HEK293 (cell line): ENCODE data around the gene CSNK2A2.

Experiments
- CTCF ChIA-PET: fragments of 350-600 bp; formaldehyde crosslinking; extraction: SDS; loops from one replicate; lab custom pipeline; 2021; ENCODE audit warnings: antibody characterized with exemption; lab: Yijun Ruan, JAX
- POLR2A ChIA-PET: fragments of 300-600 bp; formaldehyde crosslinking; extraction: SDS; loops from one replicate; lab custom pipeline; 2020; ENCODE audit warnings: antibody characterized with exemption, inconsistent platforms; lab: Yijun Ruan, JAX
- H3K27ac ChIP-seq: fragments of 200-500 bp; sonication (Bioruptor generic); 2 replicates; pipeline ENCODE4 v1.5.1; 2014; ENCODE audit warnings: low read depth, low read length, control low read depth, inconsistent platforms; ENCODE audit errors: extremely low read depth
- H3K36me3 ChIP-seq, 2 experiments: fragments of 200-500 bp in 1 of 2; sonication (Bioruptor generic) in 1 of 2; 1 replicate in 1 of 2; 2 replicates in 1 of 2; pipeline ENCODE4 v1.5.1; 2014 to 2017; ENCODE audit warnings: inconsistent platforms in 2 of 2, low read length in 2 of 2; ENCODE audit not compliant: control insufficient read depth in 2 of 2, insufficient read depth in 1 of 2
- H3K4me1 ChIP-seq: fragments of 200-500 bp; sonication (Bioruptor generic); 2 replicates; pipeline ENCODE4 v1.5.1; 2014; ENCODE audit warnings: mild to moderate bottlenecking, low read length, inconsistent platforms; ENCODE audit not compliant: control insufficient read depth, insufficient read depth
- H3K4me3 ChIP-seq: 2 replicates; pipeline ENCODE4 v1.5.1; 2011; ENCODE audit warnings: low read depth, mild to moderate bottlenecking, control low read depth, low read length, moderate library complexity
- H3K9me3 ChIP-seq: fragments of 200-500 bp; sonication (Bioruptor generic); 2 replicates; pipeline ENCODE4 v1.5.1; 2014; ENCODE audit warnings: low read depth, low read length, inconsistent platforms; ENCODE audit not compliant: control insufficient read depth, insufficient read depth
- ELK4 ChIP-seq: IDR thresholded peaks from 2 replicates; pipeline ENCODE4 v1.6.1; 2011; ENCODE audit warnings: mild to moderate bottlenecking, low read depth, low read length, borderline replicate concordance
- GLIS2 ChIP-seq: fragments of 450-650 bp; formaldehyde crosslinking; IDR thresholded peaks from 2 replicates; pipeline ENCODE4 v1.5.1; 2016; ENCODE audit warnings: missing biosample characterization, missing genetic modification characterization
- KLF10 ChIP-seq: fragments of 450-650 bp; IDR thresholded peaks from 2 replicates; pipeline ENCODE4 v1.5.1; 2018; ENCODE audit warnings: missing biosample characterization, mild to moderate bottlenecking, missing genetic modification characterization
- REST ChIP-seq: fragments of 450-650 bp; formaldehyde crosslinking; IDR thresholded peaks from 2 replicates; pipeline ENCODE4 v1.5.1; 2016; ENCODE audit warnings: missing biosample characterization, missing genetic modification characterization
- SETDB1 ChIP-seq: IDR thresholded peaks from one replicate; pipeline ENCODE4 v1.6.1; 2017; ENCODE audit warnings: mild to moderate bottlenecking, low read length, moderate library complexity, mixed read lengths; ENCODE audit not compliant: insufficient read length
- TRIM28 ChIP-seq: IDR thresholded peaks from 2 replicates; pipeline ENCODE4 v1.6.1; 2011; ENCODE audit warnings: low read length, control low read depth, borderline replicate concordance
- ZBTB7A ChIP-seq: fragments of 450-650 bp; formaldehyde crosslinking; IDR thresholded peaks from 2 replicates; pipeline ENCODE4 v1.5.1; 2016; ENCODE audit warnings: low read depth, missing biosample characterization, missing genetic modification characterization
- ZEB2 ChIP-seq: fragments of 450-650 bp; formaldehyde crosslinking; IDR thresholded peaks from 2 replicates; pipeline ENCODE4 v1.5.1; 2016; ENCODE audit warnings: missing biosample characterization, missing genetic modification characterization
- ZFHX2 ChIP-seq: fragments of 450-650 bp; formaldehyde crosslinking; conservative IDR thresholded peaks from 2 replicates; pipeline ENCODE4 v1.5.1; 2016; ENCODE audit warnings: missing biosample characterization, missing genetic modification characterization
- ZNF202 ChIP-seq: fragments of 450-650 bp; formaldehyde crosslinking; IDR thresholded peaks from 2 replicates; pipeline ENCODE4 v1.5.1; 2016; ENCODE audit warnings: missing biosample characterization, missing genetic modification characterization, borderline replicate concordance
- ZNF23 ChIP-seq: fragments of 450-650 bp; formaldehyde crosslinking; IDR thresholded peaks from 2 replicates; pipeline ENCODE4 v1.5.1; 2016; ENCODE audit warnings: missing biosample characterization, missing genetic modification characterization, borderline replicate concordance
- ZNF501 ChIP-seq: fragments of 450-650 bp; formaldehyde crosslinking; IDR thresholded peaks from 2 replicates; pipeline ENCODE4 v1.5.1; 2016; ENCODE audit warnings: missing biosample characterization, missing genetic modification characterization
- ZNF571 ChIP-seq: fragments of 450-650 bp; formaldehyde crosslinking; IDR thresholded peaks from 2 replicates; pipeline ENCODE4 v1.5.0; 2017; ENCODE audit warnings: missing biosample characterization, missing genetic modification characterization
- ZNF623 ChIP-seq: fragments of 450-650 bp; formaldehyde crosslinking; IDR thresholded peaks from 2 replicates; pipeline ENCODE4 v1.5.1; 2016; ENCODE audit warnings: missing biosample characterization, missing genetic modification characterization
- ZNF658 ChIP-seq: fragments of 450-650 bp; formaldehyde crosslinking; IDR thresholded peaks from 2 replicates; pipeline ENCODE4; 2016; ENCODE audit warnings: missing biosample characterization, missing genetic modification characterization
- ZNF692 ChIP-seq: fragments of 450-650 bp; formaldehyde crosslinking; IDR thresholded peaks from 2 replicates; pipeline ENCODE4 v1.5.1; 2016; ENCODE audit warnings: missing biosample characterization, missing genetic modification characterization
- ZNF707 ChIP-seq: fragments of 450-650 bp; formaldehyde crosslinking; IDR thresholded peaks from 2 replicates; pipeline ENCODE4 v1.5.1; 2016; ENCODE audit warnings: missing biosample characterization, missing genetic modification characterization
- TF ChIP-seq, protein P1 (sequence below): fragments of 450-650 bp; formaldehyde crosslinking; IDR thresholded peaks from 2 replicates; pipeline ENCODE4 v1.5.1; 2016; ENCODE audit warnings: missing biosample characterization, missing genetic modification characterization

The CSNK2A2 gene

GRCh38 chr16:58138852-58139251, 59.1 kb downstream of the CSNK2A2 start:
- H3K9me3 ChIP-seq = no peaks in the 10 kb centered on the region
- POLR2A ChIA-PET = no interaction called here
- no peak overlapping the region for H3K4me3 ChIP-seq
- no peaks in the 10 kb centered on the region for H3K36me3 ChIP-seq
- TF ChIP-seq ZFHX2 (no peak), TRIM28 (no peak), ZNF707 (no peak), ELK4 (no peak), KLF10 (no peak), ZNF23 (tag by site-specific recombination) (no peak), ZNF658 (tag by site-specific recombination) (no peak), REST (tag by site-specific recombination) (no peak), GLIS2 (tag by site-specific recombination) (no peak), ZNF571 (tag by site-specific recombination) (no peak), ZNF623 (tag by site-specific recombination) (no peak), ZBTB7A (tag by site-specific recombination) (no peak), ZEB2 (no peak), ZNF501 (no peak), ZNF202 (tag by site-specific recombination) (no peak)
- TF ChIP-seq, protein P1, sequence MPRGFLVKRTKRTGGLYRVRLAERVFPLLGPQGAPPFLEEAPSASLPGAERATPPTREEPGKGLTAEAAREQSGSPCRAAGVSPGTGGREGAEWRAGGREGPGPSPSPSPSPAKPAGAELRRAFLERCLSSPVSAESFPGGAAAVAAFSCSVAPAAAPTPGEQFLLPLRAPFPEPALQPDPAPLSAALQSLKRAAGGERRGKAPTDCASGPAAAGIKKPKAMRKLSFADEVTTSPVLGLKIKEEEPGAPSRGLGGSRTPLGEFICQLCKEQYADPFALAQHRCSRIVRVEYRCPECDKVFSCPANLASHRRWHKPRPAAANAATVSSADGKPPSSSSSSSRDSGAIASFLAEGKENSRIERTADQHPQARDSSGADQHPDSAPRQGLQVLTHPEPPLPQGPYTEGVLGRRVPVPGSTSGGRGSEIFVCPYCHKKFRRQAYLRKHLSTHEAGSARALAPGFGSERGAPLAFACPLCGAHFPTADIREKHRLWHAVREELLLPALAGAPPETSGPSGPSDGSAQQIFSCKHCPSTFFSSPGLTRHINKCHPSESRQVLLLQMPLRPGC = no peak
- H3K4me1 ChIP-seq = no peaks in the 10 kb centered on the region
- H3K27ac ChIP-seq = no peak overlapping the region
- CTCF ChIA-PET = interaction anchor here (0.6 kb wide), 1 partner anchor 162 kb away, joined by 6 read pairs; no protein-coding TSS in a partner anchor

DNA sequence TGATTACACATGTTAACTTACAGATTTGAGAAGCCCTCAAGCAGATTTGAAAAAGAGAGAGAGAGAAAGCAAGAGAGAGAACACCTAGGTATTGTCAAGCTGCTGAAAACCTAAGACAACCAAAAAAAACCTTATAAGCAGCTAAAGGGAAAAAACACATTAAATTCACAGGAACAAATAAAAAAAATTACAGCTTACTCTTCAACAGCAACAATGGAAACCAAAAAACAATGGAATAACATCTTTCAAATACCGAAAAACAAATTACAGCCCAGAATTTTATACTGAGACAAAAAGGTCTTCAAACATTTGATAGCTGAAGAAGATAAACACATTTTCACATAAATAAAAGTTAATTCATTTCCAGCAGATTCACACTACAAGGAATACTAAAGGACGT, 60.3 kb downstream of the CSNK2A2 start:
- ChIA-PET POLR2A (interaction anchor here (1.6 kb wide), 1 partner anchor 8 kb away, joined by 4 read pairs; the partner anchor contains the start of gene CFAP20), CTCF (interaction anchor here (1.3 kb wide), 1 partner anchor 16 kb away, joined by 5 read pairs; no protein-coding TSS in a partner anchor)
- H3K36me3 ChIP-seq = no peaks in the 10 kb centered on the region
- H3K4me3 ChIP-seq = no peak overlapping the region
- no peak for TF ChIP-seq ZNF692 (tag by site-specific recombination)
- TF ChIP-seq SETDB1 = peak; percentile 39
- no peaks in the 10 kb centered on the region for H3K9me3 ChIP-seq
- no peak overlapping the region for H3K27ac ChIP-seq
- no peaks in the 10 kb centered on the region for H3K4me1 ChIP-seq
